ENCODE data around the gene LGALS12.
"Not testable (repeated sequence)": the region's sequence is repeated elsewhere in the genome, so short reads cannot be mapped to it uniquely, and the experiment has no call there.

Gene LGALS12

DNA sequence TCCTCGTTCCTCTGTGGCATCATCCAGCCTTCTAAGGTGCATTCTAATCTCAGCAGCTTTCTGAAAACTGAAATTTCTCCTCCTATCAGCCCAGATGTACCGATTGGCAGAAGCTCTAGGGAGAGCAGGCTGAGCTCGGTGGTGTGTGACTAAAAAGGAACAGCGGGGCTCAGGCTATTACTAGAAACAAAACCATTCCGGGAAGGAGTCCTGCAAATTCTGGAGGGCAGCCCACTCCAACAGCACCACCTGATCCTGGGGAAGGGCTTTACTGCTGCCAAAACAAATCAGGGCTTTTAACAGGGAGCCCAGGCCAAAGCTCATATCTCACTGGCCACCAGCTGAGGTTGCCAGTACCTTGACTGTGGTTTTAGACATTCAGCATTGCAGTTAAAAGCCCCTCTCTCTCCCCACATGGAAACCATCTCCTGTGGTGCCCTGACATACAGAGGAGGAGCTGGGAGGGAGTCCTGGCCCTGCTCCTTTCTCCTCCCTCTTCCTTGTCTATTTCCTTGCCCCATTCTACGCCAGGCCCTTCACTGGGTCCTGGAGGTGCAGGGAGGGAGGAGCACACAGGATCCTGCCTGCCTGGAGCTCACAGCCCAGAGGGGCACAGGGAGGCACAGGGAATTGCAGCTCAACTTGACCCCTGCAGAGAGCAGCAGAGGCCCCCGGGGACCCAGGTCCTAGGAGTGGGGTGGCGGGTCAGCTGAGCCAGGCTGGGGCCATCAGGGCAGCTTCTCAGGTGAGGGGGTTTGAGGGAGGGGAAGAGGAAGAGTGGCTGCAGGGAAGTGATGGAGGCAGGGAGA, 31.6 kb downstream of the LGALS12 start:
- TF ChIP-seq, protein P1, sequence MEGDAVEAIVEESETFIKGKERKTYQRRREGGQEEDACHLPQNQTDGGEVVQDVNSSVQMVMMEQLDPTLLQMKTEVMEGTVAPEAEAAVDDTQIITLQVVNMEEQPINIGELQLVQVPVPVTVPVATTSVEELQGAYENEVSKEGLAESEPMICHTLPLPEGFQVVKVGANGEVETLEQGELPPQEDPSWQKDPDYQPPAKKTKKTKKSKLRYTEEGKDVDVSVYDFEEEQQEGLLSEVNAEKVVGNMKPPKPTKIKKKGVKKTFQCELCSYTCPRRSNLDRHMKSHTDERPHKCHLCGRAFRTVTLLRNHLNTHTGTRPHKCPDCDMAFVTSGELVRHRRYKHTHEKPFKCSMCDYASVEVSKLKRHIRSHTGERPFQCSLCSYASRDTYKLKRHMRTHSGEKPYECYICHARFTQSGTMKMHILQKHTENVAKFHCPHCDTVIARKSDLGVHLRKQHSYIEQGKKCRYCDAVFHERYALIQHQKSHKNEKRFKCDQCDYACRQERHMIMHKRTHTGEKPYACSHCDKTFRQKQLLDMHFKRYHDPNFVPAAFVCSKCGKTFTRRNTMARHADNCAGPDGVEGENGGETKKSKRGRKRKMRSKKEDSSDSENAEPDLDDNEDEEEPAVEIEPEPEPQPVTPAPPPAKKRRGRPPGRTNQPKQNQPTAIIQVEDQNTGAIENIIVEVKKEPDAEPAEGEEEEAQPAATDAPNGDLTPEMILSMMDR (IDR thresholded peaks at IDR 0.05; ENCODE audit: low read depth, low read length, missing control alignments): no peak
- H3K4me3 ChIP-seq (ENCODE audit: low read depth, low read length): peak overlapping the region; percentile 38
- no peak for DNase-seq (ENCODE audit: low read depth)

DNA sequence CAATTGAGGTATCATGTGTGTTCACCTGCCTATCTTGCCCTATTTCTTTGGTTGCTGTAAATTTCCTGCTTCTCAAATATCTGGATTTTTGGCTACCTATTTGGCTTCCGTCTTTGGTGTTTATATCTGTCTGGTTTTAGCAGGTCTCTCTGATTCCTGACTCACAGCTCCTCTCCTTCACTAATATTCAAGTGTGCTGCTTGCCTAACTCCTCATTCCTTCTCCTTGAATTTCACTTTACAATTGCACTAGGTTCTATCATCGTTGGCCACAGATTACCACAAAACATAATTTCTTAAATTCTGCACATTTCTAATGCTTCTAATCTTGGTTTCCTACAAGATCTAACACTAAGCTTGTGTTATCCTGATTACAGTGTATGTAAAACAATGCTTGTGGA, 36.6 kb downstream of the LGALS12 start:
- H3K4me3 ChIP-seq (ENCODE audit: low read depth, low read length); DNase-seq (ENCODE audit: low read depth): not testable (repeated sequence)

DNA sequence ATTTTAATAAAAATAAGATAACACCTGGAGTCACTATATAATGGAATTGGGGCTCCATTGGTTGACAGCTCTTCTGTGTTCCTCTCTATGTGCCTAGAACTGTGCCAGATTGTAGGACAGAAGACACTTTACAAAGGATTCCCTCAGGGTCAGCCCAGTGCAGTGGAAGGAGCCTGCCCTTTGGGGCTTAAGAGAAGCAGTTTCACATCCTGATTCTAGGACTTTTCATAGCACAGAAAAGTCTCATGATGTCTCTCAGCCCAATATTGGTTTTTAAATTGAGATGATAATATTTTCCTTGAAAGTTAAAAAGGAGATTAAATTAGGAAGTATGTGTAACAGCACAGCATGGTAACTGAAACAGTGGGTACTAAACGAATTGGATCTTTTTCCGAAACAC, 37.8 kb downstream of the LGALS12 start:
- no peak overlapping the region for H3K4me3 ChIP-seq (ENCODE audit: low read depth, low read length)
- TF ChIP-seq, protein P1 (IDR thresholded peaks at IDR 0.05; ENCODE audit: low read depth, low read length, missing control alignments): no peak
- DNase-seq (ENCODE audit: low read depth): no peak

DNA sequence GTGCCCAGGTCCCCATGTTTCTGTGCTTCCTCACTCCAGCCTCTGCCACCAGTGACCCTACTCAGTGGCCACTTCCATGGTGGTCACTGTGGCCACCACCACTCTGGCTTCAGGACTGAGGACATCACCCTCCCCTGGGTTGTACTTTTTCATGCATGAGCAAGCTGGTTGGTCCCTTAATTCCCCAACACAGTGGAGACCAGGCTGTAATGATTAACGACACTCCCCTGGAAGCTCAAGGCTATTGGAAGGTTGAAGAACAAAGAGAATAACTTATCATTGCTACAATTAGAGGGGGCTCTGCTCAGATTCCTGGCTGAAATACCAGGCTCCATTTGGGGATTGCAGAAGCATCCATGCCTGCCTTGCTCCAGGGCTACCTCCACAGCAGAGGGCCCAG, 41.2 kb downstream of the LGALS12 start:
- no peak for DNase-seq (ENCODE audit: low read depth)
- no peak overlapping the region for H3K4me3 ChIP-seq (ENCODE audit: low read depth, low read length)
- TF ChIP-seq, protein P1 (IDR thresholded peaks at IDR 0.05; ENCODE audit: low read depth, low read length, missing control alignments): no peak

DNA sequence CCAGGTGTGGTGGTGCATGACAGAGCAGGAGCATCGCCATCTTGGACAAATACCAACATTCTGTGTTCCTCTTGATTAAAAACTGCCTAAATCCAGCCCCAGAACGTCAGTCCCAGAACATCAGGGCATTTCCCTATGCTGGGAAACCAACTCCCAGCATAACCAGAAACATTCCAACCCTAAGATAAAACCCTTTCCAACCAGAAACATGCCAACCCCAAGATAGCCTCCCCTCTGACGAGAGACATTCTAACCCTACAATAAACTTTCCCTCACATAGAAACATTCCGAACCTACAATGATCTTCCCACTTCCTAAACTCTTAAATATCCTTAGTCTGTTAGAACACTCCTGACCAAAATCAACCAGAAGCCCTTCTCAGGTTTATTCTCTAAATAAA, 42.3 kb downstream of the LGALS12 start:
- no peak overlapping the region for H3K4me3 ChIP-seq (ENCODE audit: low read depth, low read length)
- DNase-seq (ENCODE audit: low read depth): no peak

DNA sequence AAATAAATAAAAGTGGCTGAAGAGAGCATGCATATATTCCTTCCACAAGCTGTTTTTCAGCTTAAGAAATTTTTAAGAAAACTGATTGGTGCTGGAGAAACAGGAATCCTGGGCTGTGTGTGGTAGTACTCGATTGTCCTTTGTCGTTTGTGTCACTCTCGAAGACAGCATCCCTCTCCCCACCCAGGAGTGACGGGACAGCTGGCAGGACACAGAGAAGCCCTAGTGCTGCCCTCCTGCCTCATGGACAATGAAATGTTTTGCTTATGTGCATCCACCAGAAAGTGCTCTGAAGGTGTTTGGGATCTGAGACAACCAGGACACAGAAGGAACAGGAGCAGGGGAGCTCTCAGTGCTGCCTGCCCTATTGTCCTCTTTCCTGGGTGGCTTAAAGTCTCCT, 43.5 kb downstream of the LGALS12 start:
- TF ChIP-seq, protein P1 (IDR thresholded peaks at IDR 0.05; ENCODE audit: low read depth, low read length, missing control alignments): no peak
- no peak overlapping the region for H3K4me3 ChIP-seq (ENCODE audit: low read depth, low read length)
- no peak for DNase-seq (ENCODE audit: low read depth)

More for the DNA sequence above, 42.3 kb downstream of the LGALS12 start:
- TF ChIP-seq, protein P1 (IDR thresholded peaks at IDR 0.05; ENCODE audit: low read depth, low read length, missing control alignments): no peak

DNA sequence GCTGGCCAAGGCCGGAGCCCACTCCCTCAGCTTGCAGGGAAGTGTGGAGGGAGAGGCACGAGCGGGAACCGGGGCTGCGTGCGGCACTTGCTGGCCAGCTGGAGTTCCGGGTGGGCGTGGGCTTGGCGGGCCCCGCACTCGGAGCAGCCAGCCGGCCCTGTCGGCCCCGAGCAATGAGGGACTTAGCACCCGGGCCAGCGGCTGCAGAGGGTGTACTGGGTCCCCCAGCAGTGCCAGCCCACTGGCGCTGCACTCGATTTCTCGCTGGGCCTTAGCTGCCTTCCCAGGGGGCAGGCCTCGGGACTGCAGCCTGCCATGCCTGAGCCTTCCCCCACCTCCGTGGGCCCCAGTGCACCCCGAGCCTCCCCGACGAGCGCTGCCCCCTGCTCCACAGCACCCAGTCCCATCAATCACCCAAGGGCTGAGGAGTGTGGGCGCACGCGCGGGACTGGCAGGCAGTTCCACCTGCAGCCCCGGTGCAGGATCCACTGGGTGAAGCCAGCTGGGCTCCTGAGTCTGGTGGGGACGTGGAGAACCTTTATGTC, 44.3 kb downstream of the LGALS12 start:
- DNase-seq (ENCODE audit: low read depth): not testable (repeated sequence)

More for the DNA sequence above, 44.3 kb downstream of the LGALS12 start:
- H3K4me3 ChIP-seq (ENCODE audit: low read depth, low read length): not testable (repeated sequence)

Measured in GM12864 (cell line).